B cell (primary cell): ENCODE results near the gene BEST2. TPM values are rescaled to one million over a fixed set of nuclear protein-coding genes. Genes with fewer than 3 reads are reported as not detected.

Experiments
- ATAC-seq: fragments of 200-7000 bp; cut with Tn5 transposase; one replicate; pipeline ENCODE4 v1.10.0; 2021; ENCODE audit warnings: low read depth, mild to moderate bottlenecking, moderate number of reproducible peaks, moderate library complexity
- CTCF ChIA-PET: fragments of 350-600 bp; sonication (Branson Sonifier 250); formaldehyde crosslinking; loops from one replicate; lab custom pipeline; 2021; ENCODE audit warnings: antibody characterized with exemption, inconsistent platforms; lab: Charles Lee
- POLR2A ChIA-PET: fragments of 350-600 bp; sonication (Branson Sonifier 250); formaldehyde crosslinking; loops from one replicate; lab custom pipeline; 2021; ENCODE audit warnings: antibody characterized with exemption; lab: Charles Lee
- DNase-seq: peaks from one replicate; pipeline ENCODE4 v3.0.0; 2013
- H2AFZ ChIP-seq: 2 replicates; pipeline ENCODE4 v1.6.1; 2012; ENCODE audit warnings: mild to moderate bottlenecking, low read depth, low read length; ENCODE audit not compliant: insufficient read depth, poor library complexity, severe bottlenecking
- H3K27ac ChIP-seq, 2 donors: 1 replicate in 1 of 2; 2 replicates in 1 of 2; pipeline ENCODE4 v1.5.1; 2012 to 2013; ENCODE audit warnings: low read length in 2 of 2, mild to moderate bottlenecking in 2 of 2, moderate library complexity in 1 of 2
- H3K27me3 ChIP-seq, 4 experiments: fragments of 200-600 bp in 1 of 4; sonication (generic) in 1 of 4; replicated peaks in 1 of 4; 1 replicate in 2 of 4; 2 replicates in 2 of 4; pipeline versions ENCODE4 v1.6.1 to v1.7.0; 2013 to 2016; ENCODE audit warnings: low read length in 3 of 4, mild to moderate bottlenecking in 2 of 4, mixed read lengths in 1 of 4, moderate library complexity in 1 of 4; ENCODE audit not compliant: insufficient read depth in 4 of 4, control insufficient read depth in 3 of 4; ENCODE audit errors: control extremely low read depth in 1 of 4
- H3K36me3 ChIP-seq, 2 experiments: replicated peaks in 1 of 2; 1 replicate in 1 of 2; 2 replicates in 1 of 2; pipeline versions ENCODE4 v1.6.1 to v1.7.1; 2013; ENCODE audit warnings: low read length in 1 of 2; ENCODE audit not compliant: insufficient read depth in 2 of 2, control insufficient read depth in 1 of 2; ENCODE audit errors: control extremely low read depth in 1 of 2, extremely low read depth in 1 of 2
- H3K4me1 ChIP-seq, 2 donors: fragments of 200-600 bp in 1 of 2; sonication (generic) in 1 of 2; 1 replicate in 1 of 2; 2 replicates in 1 of 2; pipeline versions ENCODE4 v1.5.1 to v1.6.1; 2013 to 2017; ENCODE audit warnings: low read length in 2 of 2; ENCODE audit not compliant: control insufficient read depth in 2 of 2, insufficient read depth in 2 of 2
- H3K4me2 ChIP-seq: replicated peaks from 2 replicates; pipeline ENCODE3; 2012; ENCODE audit warnings: mild to moderate bottlenecking, low read depth, low read length; ENCODE audit not compliant: poor library complexity, severe bottlenecking
- H3K4me3 ChIP-seq, 5 experiments: fragments of 200-600 bp in 1 of 5; sonication (generic) in 1 of 5; 1 replicate in 3 of 5; 2 replicates in 2 of 5; pipeline versions ENCODE4 v1.5.1 to v1.7.0; 2011 to 2016; ENCODE audit warnings: low read length in 4 of 5, mild to moderate bottlenecking in 4 of 5, low read depth in 2 of 5, control low read depth in 1 of 5, moderate library complexity in 1 of 5; ENCODE audit not compliant: insufficient read depth in 1 of 5; ENCODE audit errors: control extremely low read depth in 1 of 5, extremely low read depth in 1 of 5
- H3K79me2 ChIP-seq: fragments of 200-600 bp; sonication (generic); one replicate; pipeline ENCODE4 v1.6.0; 2016; ENCODE audit warnings: low read length; ENCODE audit not compliant: control insufficient read depth, insufficient read depth
- H3K9ac ChIP-seq: fragments of 200-600 bp; sonication (generic); 2 replicates; pipeline ENCODE4 v1.6.1; 2017; ENCODE audit warnings: mild to moderate bottlenecking, low read length, moderate library complexity
- H3K9me3 ChIP-seq, 3 donors: one replicate each; pipeline versions ENCODE4 v1.6.1 to v1.7.1; 2013; ENCODE audit warnings: low read length in 2 of 3; ENCODE audit not compliant: control insufficient read depth in 2 of 3, insufficient read depth in 1 of 3; ENCODE audit errors: control extremely low read depth in 1 of 3
- H4K20me1 ChIP-seq: 2 replicates; pipeline ENCODE4 v1.6.0; 2012; ENCODE audit warnings: mild to moderate bottlenecking, low read length; ENCODE audit not compliant: insufficient read depth, control insufficient read depth, poor library complexity, severe bottlenecking
- H3K27ac Mint-ChIP-seq: one replicate; pipeline ENCODE4 v1.8.0; 2021; ENCODE audit warnings: mixed read lengths
- H3K27me3 Mint-ChIP-seq: one replicate; pipeline ENCODE4 v1.8.0; 2021; ENCODE audit warnings: mixed read lengths
- H3K4me1 Mint-ChIP-seq: one replicate; pipeline ENCODE4 v1.8.0; 2021; ENCODE audit warnings: mixed read lengths
- H3K4me3 Mint-ChIP-seq: one replicate; pipeline ENCODE4 v1.8.0; 2021; ENCODE audit warnings: mixed read lengths
- H3K9me3 Mint-ChIP-seq: one replicate; pipeline ENCODE4 v1.8.0; 2022; ENCODE audit warnings: mixed read lengths; ENCODE audit not compliant: insufficient read depth
- EZH2 ChIP-seq: IDR thresholded peaks from 2 replicates; pipeline ENCODE4 v1.6.1; 2012; ENCODE audit warnings: borderline replicate concordance, low read depth, mild to moderate bottlenecking, moderate library complexity, low read length; ENCODE audit not compliant: insufficient read depth, poor library complexity, severe bottlenecking
- WGBS: methylation state at CpG from one replicate; pipeline ENCODE4 v1.1.5; 2013; ENCODE audit warnings: missing lambda C conversion rate; ENCODE audit not compliant: insufficient coverage; 5-methylcytosine and 5-hydroxymethylcytosine counted together
- intact Hi-C: fragments of 100-400 bp; cut with micrococcal nuclease; formaldehyde crosslinking; loops from one replicate; pipeline ENCODE4 v1.10.0; 2022
- polyA plus RNA-seq: library from polyadenylated mRNA; depleted of rRNA; stranded (reverse); fragments of >200 nt; gene quantifications from 2 replicates; pipeline ENCODE4 v1.2.3, GENCODE V29; 2012
- total RNA-seq, 2 donors: library from RNA; stranded (reverse); fragments of 120-200 nt in 1 of 2; gene quantifications; 1 replicate in 1 of 2; 2 replicates in 1 of 2; pipeline versions ENCODE4 v1.2.3 to v1.2.4, GENCODE V29; 2013 to 2022
- TF ChIP-seq, protein P1 (sequence below): fragments of 200-600 bp; IDR thresholded peaks from one replicate; pipeline ENCODE4 v1.8.0; 2022; ENCODE audit warnings: antibody characterized with exemption, mild to moderate bottlenecking

The BEST2 gene
- total and polyA plus RNA-seq, 2 donors (not counting 1 experiment from before 2014, with no cell fraction given) = 0.07 TPM; not detected in 1

DNA sequence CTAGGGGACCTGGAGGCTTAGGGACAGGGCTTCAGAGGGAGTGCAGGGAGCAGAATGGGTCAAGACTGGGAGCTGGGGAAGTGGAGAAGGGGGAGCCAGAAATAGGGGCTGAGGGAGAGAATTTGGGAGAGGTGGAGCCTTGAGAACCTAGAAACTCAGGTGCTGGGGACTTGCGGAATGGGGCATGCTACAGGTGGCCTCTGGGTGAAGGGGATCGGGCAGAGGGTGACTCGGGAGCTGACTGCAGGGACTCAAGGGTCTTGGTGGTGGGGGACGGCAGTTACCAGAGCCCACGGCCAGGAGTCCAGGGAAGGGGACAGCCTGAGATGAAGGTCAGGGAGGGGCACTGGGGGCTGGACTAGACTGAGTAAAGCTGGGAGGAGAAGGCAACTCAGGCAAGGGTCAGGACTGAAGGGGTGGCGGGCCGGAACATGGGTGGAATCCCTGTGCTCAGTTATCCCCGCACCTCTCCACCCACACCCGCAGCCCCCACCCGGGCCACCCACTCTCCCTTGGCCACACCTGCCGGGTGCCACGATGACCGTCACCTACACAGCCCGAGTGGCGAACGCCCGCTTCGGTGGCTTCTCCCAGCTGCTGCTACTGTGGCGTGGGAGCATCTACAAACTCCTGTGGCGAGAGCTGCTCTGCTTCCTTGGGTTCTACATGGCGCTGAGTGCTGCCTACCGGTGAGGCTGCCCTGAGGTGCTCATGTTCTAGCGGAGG, 628 bp downstream of the BEST2 start:
- H3K27ac Mint-ChIP-seq = no peak overlapping the region
- ATAC-seq (no peak), DNase-seq (no peak)
- Histone ChIP-seq H3K36me3 (peaks cover 0 to 11% of the 10 kb centered on the region in 2 experiments), H3K27ac (no peak overlapping the region), H3K27me3 (peaks cover 0 to 29% (median 4%) of the 10 kb centered on the region in 4 experiments), H3K9ac (no peak overlapping the region), H3K4me2 (no peak overlapping the region), H2AFZ (no peak overlapping the region), H3K4me1 (peaks cover 5 to 7% of the 10 kb centered on the region in 2 donors), H4K20me1 (no peaks in the 10 kb centered on the region), H3K79me2 (no peaks in the 10 kb centered on the region), H3K9me3 (peaks cover 0 to 12% (median 5%) of the 10 kb centered on the region in 3 donors), H3K4me3 (no peak overlapping the region)
- TF ChIP-seq, protein P1, sequence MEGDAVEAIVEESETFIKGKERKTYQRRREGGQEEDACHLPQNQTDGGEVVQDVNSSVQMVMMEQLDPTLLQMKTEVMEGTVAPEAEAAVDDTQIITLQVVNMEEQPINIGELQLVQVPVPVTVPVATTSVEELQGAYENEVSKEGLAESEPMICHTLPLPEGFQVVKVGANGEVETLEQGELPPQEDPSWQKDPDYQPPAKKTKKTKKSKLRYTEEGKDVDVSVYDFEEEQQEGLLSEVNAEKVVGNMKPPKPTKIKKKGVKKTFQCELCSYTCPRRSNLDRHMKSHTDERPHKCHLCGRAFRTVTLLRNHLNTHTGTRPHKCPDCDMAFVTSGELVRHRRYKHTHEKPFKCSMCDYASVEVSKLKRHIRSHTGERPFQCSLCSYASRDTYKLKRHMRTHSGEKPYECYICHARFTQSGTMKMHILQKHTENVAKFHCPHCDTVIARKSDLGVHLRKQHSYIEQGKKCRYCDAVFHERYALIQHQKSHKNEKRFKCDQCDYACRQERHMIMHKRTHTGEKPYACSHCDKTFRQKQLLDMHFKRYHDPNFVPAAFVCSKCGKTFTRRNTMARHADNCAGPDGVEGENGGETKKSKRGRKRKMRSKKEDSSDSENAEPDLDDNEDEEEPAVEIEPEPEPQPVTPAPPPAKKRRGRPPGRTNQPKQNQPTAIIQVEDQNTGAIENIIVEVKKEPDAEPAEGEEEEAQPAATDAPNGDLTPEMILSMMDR = no peak
- no peak for TF ChIP-seq EZH2
- no peak overlapping the region for H3K4me3 Mint-ChIP-seq
- H3K9me3 Mint-ChIP-seq = peaks cover 4% of the 10 kb centered on the region
- POLR2A ChIA-PET = no interaction called here
- intact Hi-C loops = no loop called here
- H3K27me3 Mint-ChIP-seq = peaks cover 33% of the 10 kb centered on the region
- CTCF ChIA-PET = interaction anchor here (0.6 to 21.3 kb wide), 4 partner anchors 10 to 96 kb away, joined by 3 to 353 read pairs (median 9); no protein-coding TSS in a partner anchor
- 81% methylated on average over 12 of the region's 23 CpGs for WGBS
- H3K4me1 Mint-ChIP-seq = peaks cover 4% of the 10 kb centered on the region
